ENCODE results near the gene THSD7B. TPM values are rescaled to one million over a fixed set of nuclear protein-coding genes. Genes with fewer than 3 reads are reported as not detected.

The THSD7B gene
- total and polyA plus RNA-seq, 2 of the 13 experiments (the other 11 are each of a cell fraction or from before 2014, with no cell fraction given) = 0.02 TPM; not detected in 1

- Histone ChIP-seq H3K4me1 (ENCODE audit: insufficient read depth, low read length) (no peaks in the 10 kb centered on the region), H3K36me3 (replicated peaks in 1 of 2; ENCODE audit: control insufficient read depth in 1 of 2, insufficient read depth in 2 of 2, low read length in 2 of 2) (no peaks in the 10 kb centered on the region), H2AFZ (ENCODE audit: low read length) (no peak overlapping the region), H3K4me2 (ENCODE audit: low read depth, low read length) (no peak overlapping the region), H3K9ac (ENCODE audit: insufficient read depth, low read depth, low read length) (no peak overlapping the region), H4K20me1 (ENCODE audit: insufficient read depth, low read length) (no peaks in the 10 kb centered on the region), H3K27me3 (ENCODE audit: control insufficient read depth in 1 of 2, insufficient read depth in 2 of 2, low read length in 2 of 2) (no peaks in the 10 kb centered on the region), H3K9me3 (ENCODE audit: low read length) (no peaks in the 10 kb centered on the region), H3K4me3 (replicated peaks in 1 of 3; ENCODE audit: insufficient read depth in 1 of 3, low read depth in 2 of 3, low read length in 3 of 3) (no peak overlapping the region), H3K79me2 (ENCODE audit: insufficient read depth, low read length) (no peaks in the 10 kb centered on the region), H3K27ac (ENCODE audit: extremely low read length, insufficient read depth, low read length) (no peak overlapping the region)
- TF ChIP-seq RAD21 (CRISPR knock-in tag; IDR thresholded peaks at IDR 0.05) (no peak), MYC (CRISPR knock-in tag; IDR thresholded peaks at IDR 0.05; ENCODE audit: borderline replicate concordance) (no peak), ZBTB42 (CRISPR knock-in tag; IDR thresholded peaks at IDR 0.05) (no peak), ARID2 (CRISPR knock-in tag; IDR thresholded peaks at IDR 0.05; ENCODE audit: borderline replicate concordance) (no peak), CBX1 (IDR thresholded peaks at IDR 0.05; ENCODE audit: low read depth) (no peak), ZSCAN31 (CRISPR knock-in tag; IDR thresholded peaks at IDR 0.05; ENCODE audit: low read depth) (no peak), NR2F6 (IDR thresholded peaks at IDR 0.05) (no peak), NR2F6 (CRISPR knock-in tag; IDR thresholded peaks at IDR 0.05) (no peak), REXO4 (CRISPR knock-in tag; IDR thresholded peaks at IDR 0.05; ENCODE audit: borderline replicate concordance) (no peak)
- ChIA-PET POLR2A (no interaction called here), CTCF (ENCODE audit: low intra/inter-chr PET ratio, low total read pairs) (no interaction called here)
- in situ Hi-C loops (cut with HindIII; ENCODE audit: extremely low pct_ligation_motif_present, low pct_unique_long_range_greater_than_20kb) (no loop called here), intact Hi-C loops (cut with micrococcal nuclease; ENCODE audit: unreplicated experiment) (no loop called here)
- DNase-seq (ENCODE audit: low spot score) (no peak), ATAC-seq (no peak), FAIRE-seq (no peak)
- no TSS peak for BruUV-seq (replicated peaks)
Observed at GRCh38 chr2:137252934-137253333, 487.6 kb downstream of the THSD7B start.

DNA sequence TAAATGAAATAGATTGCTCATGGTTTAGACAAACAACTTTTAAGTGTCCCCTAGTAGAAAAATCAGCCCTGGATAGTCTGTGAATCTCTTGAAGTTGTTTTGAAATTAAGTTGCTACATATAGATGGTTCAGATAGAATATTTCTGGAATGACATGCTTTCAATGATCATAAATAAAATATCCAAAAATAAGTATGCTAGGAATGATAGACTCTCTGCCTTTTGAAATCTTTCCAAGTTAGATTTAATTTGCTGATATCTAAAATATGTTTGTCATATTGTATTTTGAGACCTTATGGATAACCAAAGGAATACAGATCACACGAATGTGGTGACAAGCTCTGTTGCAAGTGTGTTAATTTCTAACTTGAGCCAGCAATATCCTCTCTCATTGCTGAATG is 488.7 kb downstream of the THSD7B start:
- intact Hi-C loops (cut with micrococcal nuclease; ENCODE audit: unreplicated experiment) (no loop called here), in situ Hi-C loops (cut with HindIII; ENCODE audit: extremely low pct_ligation_motif_present, low pct_unique_long_range_greater_than_20kb) (no loop called here)
- WGBS (ENCODE audit: low lambda C conversion rate) = 0% methylated on average over 1 of the region's 1 CpG
- H3K27ac ChIP-seq (ENCODE audit: extremely low read length, insufficient read depth, low read length) = no peak overlapping the region
- no peak overlapping the region for H3K9ac ChIP-seq (ENCODE audit: insufficient read depth, low read depth, low read length)
- ATAC-seq = no peak
- DNase-seq (ENCODE audit: low spot score) = no peak
- H3K9me3 ChIP-seq (ENCODE audit: low read length) = no peaks in the 10 kb centered on the region
- H3K4me1 ChIP-seq (ENCODE audit: insufficient read depth, low read length) = no peaks in the 10 kb centered on the region
- H3K79me2 ChIP-seq (ENCODE audit: insufficient read depth, low read length) = no peaks in the 10 kb centered on the region
- no peaks in the 10 kb centered on the region for H3K27me3 ChIP-seq (ENCODE audit: control insufficient read depth in 1 of 2, insufficient read depth in 2 of 2, low read length in 2 of 2)
- H4K20me1 ChIP-seq (ENCODE audit: insufficient read depth, low read length) = no peaks in the 10 kb centered on the region
- no peak overlapping the region for H3K4me3 ChIP-seq (replicated peaks in 1 of 3; ENCODE audit: insufficient read depth in 1 of 3, low read depth in 2 of 3, low read length in 3 of 3)
- no TSS peak for BruUV-seq (replicated peaks)
- no peak overlapping the region for H3K4me2 ChIP-seq (ENCODE audit: low read depth, low read length)
- no peak overlapping the region for H2AFZ ChIP-seq (ENCODE audit: low read length)
- ChIA-PET POLR2A (no interaction called here), CTCF (ENCODE audit: low intra/inter-chr PET ratio, low total read pairs) (no interaction called here)
- no peaks in the 10 kb centered on the region for H3K36me3 ChIP-seq (replicated peaks in 1 of 2; ENCODE audit: control insufficient read depth in 1 of 2, insufficient read depth in 2 of 2, low read length in 2 of 2)
- FAIRE-seq = no peak
- TF ChIP-seq ZNF354B (CRISPR knock-in tag; IDR thresholded peaks at IDR 0.05) (no peak), ZNF484 (CRISPR knock-in tag; IDR thresholded peaks at IDR 0.05; ENCODE audit: borderline replicate concordance, low read depth) (no peak), ZNF333 (CRISPR knock-in tag; IDR thresholded peaks at IDR 0.05; ENCODE audit: borderline replicate concordance) (no peak), ZSCAN31 (CRISPR knock-in tag; IDR thresholded peaks at IDR 0.05; ENCODE audit: low read depth) (no peak), E2F1 (CRISPR knock-in tag; IDR thresholded peaks at IDR 0.05) (no peak), MTA1 (CRISPR knock-in tag; IDR thresholded peaks at IDR 0.05; ENCODE audit: borderline replicate concordance) (no peak)
- TF ChIP-seq, protein P1, sequence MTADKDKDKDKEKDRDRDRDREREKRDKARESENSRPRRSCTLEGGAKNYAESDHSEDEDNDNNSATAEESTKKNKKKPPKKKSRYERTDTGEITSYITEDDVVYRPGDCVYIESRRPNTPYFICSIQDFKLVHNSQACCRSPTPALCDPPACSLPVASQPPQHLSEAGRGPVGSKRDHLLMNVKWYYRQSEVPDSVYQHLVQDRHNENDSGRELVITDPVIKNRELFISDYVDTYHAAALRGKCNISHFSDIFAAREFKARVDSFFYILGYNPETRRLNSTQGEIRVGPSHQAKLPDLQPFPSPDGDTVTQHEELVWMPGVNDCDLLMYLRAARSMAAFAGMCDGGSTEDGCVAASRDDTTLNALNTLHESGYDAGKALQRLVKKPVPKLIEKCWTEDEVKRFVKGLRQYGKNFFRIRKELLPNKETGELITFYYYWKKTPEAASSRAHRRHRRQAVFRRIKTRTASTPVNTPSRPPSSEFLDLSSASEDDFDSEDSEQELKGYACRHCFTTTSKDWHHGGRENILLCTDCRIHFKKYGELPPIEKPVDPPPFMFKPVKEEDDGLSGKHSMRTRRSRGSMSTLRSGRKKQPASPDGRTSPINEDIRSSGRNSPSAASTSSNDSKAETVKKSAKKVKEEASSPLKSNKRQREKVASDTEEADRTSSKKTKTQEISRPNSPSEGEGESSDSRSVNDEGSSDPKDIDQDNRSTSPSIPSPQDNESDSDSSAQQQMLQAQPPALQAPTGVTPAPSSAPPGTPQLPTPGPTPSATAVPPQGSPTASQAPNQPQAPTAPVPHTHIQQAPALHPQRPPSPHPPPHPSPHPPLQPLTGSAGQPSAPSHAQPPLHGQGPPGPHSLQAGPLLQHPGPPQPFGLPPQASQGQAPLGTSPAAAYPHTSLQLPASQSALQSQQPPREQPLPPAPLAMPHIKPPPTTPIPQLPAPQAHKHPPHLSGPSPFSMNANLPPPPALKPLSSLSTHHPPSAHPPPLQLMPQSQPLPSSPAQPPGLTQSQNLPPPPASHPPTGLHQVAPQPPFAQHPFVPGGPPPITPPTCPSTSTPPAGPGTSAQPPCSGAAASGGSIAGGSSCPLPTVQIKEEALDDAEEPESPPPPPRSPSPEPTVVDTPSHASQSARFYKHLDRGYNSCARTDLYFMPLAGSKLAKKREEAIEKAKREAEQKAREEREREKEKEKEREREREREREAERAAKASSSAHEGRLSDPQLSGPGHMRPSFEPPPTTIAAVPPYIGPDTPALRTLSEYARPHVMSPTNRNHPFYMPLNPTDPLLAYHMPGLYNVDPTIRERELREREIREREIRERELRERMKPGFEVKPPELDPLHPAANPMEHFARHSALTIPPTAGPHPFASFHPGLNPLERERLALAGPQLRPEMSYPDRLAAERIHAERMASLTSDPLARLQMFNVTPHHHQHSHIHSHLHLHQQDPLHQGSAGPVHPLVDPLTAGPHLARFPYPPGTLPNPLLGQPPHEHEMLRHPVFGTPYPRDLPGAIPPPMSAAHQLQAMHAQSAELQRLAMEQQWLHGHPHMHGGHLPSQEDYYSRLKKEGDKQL (CRISPR knock-in tag; IDR thresholded peaks at IDR 0.05; ENCODE audit: low read depth) = no peak

Measured in HepG2 (cell line).